ENCODE data around the gene STOML1.
"Not testable (repeated sequence)": the region's sequence is repeated elsewhere in the genome, so short reads cannot be mapped to it uniquely, and the experiment has no call there.

Gene STOML1

GRCh38 chr15:73986055-73986775, 5.9 kb downstream of the STOML1 start:
- Mint-ChIP-seq H3K4me1 (ENCODE audit: low read depth) (peaks cover 54% of the 10 kb centered on the region), H3K27me3 (ENCODE audit: low read depth) (no peaks in the 10 kb centered on the region), H3K27ac (peak overlapping the region; percentile 44), H3K4me3 (no peak overlapping the region), H3K36me3 (ENCODE audit: low read depth) (peaks cover 12% of the 10 kb centered on the region), H3K9me3 (no peaks in the 10 kb centered on the region)

- Mint-ChIP-seq H3K4me3 (no peak overlapping the region), H3K9me3 (no peaks in the 10 kb centered on the region), H3K27ac (peak overlapping the region; percentile 53), H3K4me1 (ENCODE audit: low read depth) (peaks cover 58% of the 10 kb centered on the region), H3K27me3 (ENCODE audit: low read depth) (no peaks in the 10 kb centered on the region), H3K36me3 (ENCODE audit: low read depth) (peaks cover 12% of the 10 kb centered on the region)
Observed at GRCh38 chr15:73985101-73985873, 6.8 kb downstream of the STOML1 start.

- Mint-ChIP-seq H3K4me1 (ENCODE audit: low read depth) (peaks cover 56% of the 10 kb centered on the region), H3K9me3 (no peaks in the 10 kb centered on the region), H3K27me3 (ENCODE audit: low read depth) (no peaks in the 10 kb centered on the region), H3K27ac (peak overlapping the region; percentile 53), H3K36me3 (ENCODE audit: low read depth) (peaks cover 12% of the 10 kb centered on the region), H3K4me3 (no peak overlapping the region)
Observed at GRCh38 chr15:73984208-73984979, 7.7 kb downstream of the STOML1 start.

- no peak overlapping the region for H3K4me3 Mint-ChIP-seq
- H3K27ac Mint-ChIP-seq: peak overlapping the region; percentile 53
- H3K4me1 Mint-ChIP-seq (ENCODE audit: low read depth): peaks cover 53% of the 10 kb centered on the region
- H3K36me3 Mint-ChIP-seq (ENCODE audit: low read depth): peaks cover 12% of the 10 kb centered on the region
- no peaks in the 10 kb centered on the region for H3K27me3 Mint-ChIP-seq (ENCODE audit: low read depth)
- H3K9me3 Mint-ChIP-seq: no peaks in the 10 kb centered on the region
Observed at GRCh38 chr15:73983773-73984172, 8.3 kb downstream of the STOML1 start.

- H3K27ac Mint-ChIP-seq: peak overlapping the region; percentile 89
- H3K9me3 Mint-ChIP-seq: no peaks in the 10 kb centered on the region
- no peak overlapping the region for H3K4me3 Mint-ChIP-seq
- peaks cover 12% of the 10 kb centered on the region for H3K36me3 Mint-ChIP-seq (ENCODE audit: low read depth)
- H3K4me1 Mint-ChIP-seq (ENCODE audit: low read depth): peaks cover 53% of the 10 kb centered on the region
- no peaks in the 10 kb centered on the region for H3K27me3 Mint-ChIP-seq (ENCODE audit: low read depth)
Observed at GRCh38 chr15:73983211-73983727, 8.8 kb downstream of the STOML1 start.

GRCh38 chr15:73982222-73982962, 9.7 kb downstream of the STOML1 start:
- no peaks in the 10 kb centered on the region for H3K27me3 Mint-ChIP-seq (ENCODE audit: low read depth)
- no peaks in the 10 kb centered on the region for H3K9me3 Mint-ChIP-seq
- H3K4me3 Mint-ChIP-seq: peak overlapping the region; percentile 66
- H3K27ac Mint-ChIP-seq: peak overlapping the region; percentile 89
- peaks cover 12% of the 10 kb centered on the region for H3K36me3 Mint-ChIP-seq (ENCODE audit: low read depth)
- peaks cover 47% of the 10 kb centered on the region for H3K4me1 Mint-ChIP-seq (ENCODE audit: low read depth)

GRCh38 chr15:73981761-73982221, 10.3 kb downstream of the STOML1 start:
- Mint-ChIP-seq H3K27me3 (ENCODE audit: low read depth) (no peaks in the 10 kb centered on the region), H3K27ac (peak overlapping the region; percentile 89), H3K4me1 (ENCODE audit: low read depth) (peaks cover 41% of the 10 kb centered on the region), H3K9me3 (no peaks in the 10 kb centered on the region), H3K4me3 (peak overlapping the region; percentile 66), H3K36me3 (ENCODE audit: low read depth) (peaks cover 8% of the 10 kb centered on the region)

GRCh38 chr15:73979636-73980035, 12.5 kb downstream of the STOML1 start:
- Mint-ChIP-seq H3K4me3 (no peak overlapping the region), H3K9me3 (no peaks in the 10 kb centered on the region), H3K4me1 (ENCODE audit: low read depth) (peaks cover 45% of the 10 kb centered on the region), H3K27ac (no peak overlapping the region), H3K36me3 (ENCODE audit: low read depth) (peaks cover 6% of the 10 kb centered on the region), H3K27me3 (ENCODE audit: low read depth) (peaks cover 14% of the 10 kb centered on the region)

- Mint-ChIP-seq H3K9me3 (no peaks in the 10 kb centered on the region), H3K36me3 (ENCODE audit: low read depth) (peaks cover 3% of the 10 kb centered on the region), H3K27ac (no peak overlapping the region), H3K4me3 (no peak overlapping the region), H3K4me1 (ENCODE audit: low read depth) (peaks cover 44% of the 10 kb centered on the region), H3K27me3 (ENCODE audit: low read depth) (peaks cover 14% of the 10 kb centered on the region)
Observed at GRCh38 chr15:73978896-73979295, 13.2 kb downstream of the STOML1 start.

GRCh38 chr15:73975440-73976125, 16.5 kb downstream of the STOML1 start:
- H3K4me1 Mint-ChIP-seq (ENCODE audit: low read depth): peaks cover 29% of the 10 kb centered on the region
- not testable (repeated sequence) for H3K4me3 Mint-ChIP-seq; H3K36me3 Mint-ChIP-seq (ENCODE audit: low read depth); H3K27ac Mint-ChIP-seq; H3K9me3 Mint-ChIP-seq
- H3K27me3 Mint-ChIP-seq (ENCODE audit: low read depth): peaks cover 14% of the 10 kb centered on the region

GRCh38 chr15:73973683-73974200, 18.4 kb downstream of the STOML1 start:
- H3K9me3 Mint-ChIP-seq; H3K27ac Mint-ChIP-seq; H3K4me3 Mint-ChIP-seq; H3K36me3 Mint-ChIP-seq (ENCODE audit: low read depth): not testable (repeated sequence)
- Mint-ChIP-seq H3K27me3 (ENCODE audit: low read depth) (peaks cover 14% of the 10 kb centered on the region), H3K4me1 (ENCODE audit: low read depth) (peaks cover 28% of the 10 kb centered on the region)

GRCh38 chr15:73972984-73973682, 19.0 kb downstream of the STOML1 start:
- Mint-ChIP-seq H3K4me1 (ENCODE audit: low read depth) (peaks cover 28% of the 10 kb centered on the region), H3K9me3 (no peaks in the 10 kb centered on the region), H3K36me3 (ENCODE audit: low read depth) (peaks cover 3% of the 10 kb centered on the region), H3K4me3 (no peak overlapping the region), H3K27me3 (ENCODE audit: low read depth) (peaks cover 14% of the 10 kb centered on the region), H3K27ac (no peak overlapping the region)
